Stimulated activated naive CD8-positive, alpha-beta T cell treated with anti-CD3 and anti-CD28 coated beads, Interleukin-15, Interleukin-2, amounts not matched to agents 100 U/mL and 50 U/mL, for 24 hours (primary cell): ENCODE results near the gene GRIK1.
"Not testable (repeated sequence)": the region's sequence is repeated elsewhere in the genome, so short reads cannot be mapped to it uniquely, and the experiment has no call there.

Experiments
- ATAC-seq: fragments of 150-1000 bp; cut with Tn5 transposase; one replicate; pipeline ENCODE4 v1.10.0; 2021
- DNase-seq: peaks from one replicate; pipeline ENCODE4 v3.0.0; 2021

Gene GRIK1

DNA sequence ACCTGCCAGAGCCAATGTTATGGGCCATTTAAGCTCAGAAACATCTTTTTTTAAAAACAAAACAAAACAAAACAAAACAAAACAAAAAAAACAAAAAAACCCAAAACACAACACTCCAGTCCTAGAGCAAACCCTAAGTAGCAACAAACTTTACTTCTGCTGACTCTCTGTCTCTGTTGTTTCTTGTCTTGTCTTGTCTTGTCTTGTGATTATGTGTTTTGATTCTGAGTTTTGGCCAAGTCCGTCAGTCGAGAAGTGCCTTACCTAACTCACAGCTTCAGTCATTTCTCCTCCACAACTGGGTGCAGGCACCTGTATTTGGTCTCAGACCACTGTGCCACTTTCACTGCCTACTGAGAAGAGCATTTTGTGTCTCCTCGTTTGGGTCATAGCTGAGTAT, 333.2 kb downstream of the GRIK1 start:
- ATAC-seq = no peak
- DNase-seq = no peak

DNA sequence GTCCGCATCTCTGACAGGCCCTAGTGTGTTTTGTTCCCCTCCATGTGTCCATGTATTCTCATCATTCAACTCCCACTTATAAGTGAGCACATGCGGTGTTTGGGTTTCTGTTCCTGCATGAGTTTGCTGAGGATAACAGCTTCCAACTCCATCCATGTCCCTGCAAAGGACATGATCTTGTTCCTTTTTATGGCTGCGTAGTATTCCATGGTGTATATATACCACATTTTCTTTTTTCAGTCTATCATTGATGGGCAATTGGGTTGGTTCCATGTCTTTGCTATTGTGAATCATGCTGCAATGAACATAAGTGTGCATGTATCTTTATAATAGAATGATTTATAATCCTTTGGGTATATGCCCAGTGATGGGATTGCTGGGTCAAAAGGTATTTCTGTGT, 334.6 kb downstream of the GRIK1 start:
- not testable (repeated sequence) for ATAC-seq

DNA sequence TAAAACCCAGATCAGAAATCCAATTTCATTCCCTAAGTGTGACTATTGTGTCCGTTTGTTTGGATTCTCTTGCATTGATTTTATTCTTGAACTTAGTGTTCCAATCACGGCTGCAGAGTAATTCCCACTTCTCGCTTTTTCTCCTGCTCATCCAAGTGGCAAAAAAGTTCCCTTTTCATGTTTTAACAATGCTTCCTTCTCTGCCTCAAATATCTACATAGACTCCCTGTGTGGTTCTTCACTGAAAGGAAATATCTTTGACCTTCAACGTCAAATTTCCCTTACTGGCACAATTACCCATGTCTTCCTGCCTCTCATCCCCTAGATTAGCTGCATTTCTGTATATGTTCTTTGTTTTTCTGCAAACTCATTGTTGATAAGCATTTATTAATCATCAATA, 335.7 kb downstream of the GRIK1 start:
- no peak for DNase-seq
- no peak for ATAC-seq

More for the DNA sequence above, 334.6 kb downstream of the GRIK1 start:
- DNase-seq = not testable (repeated sequence)

DNA sequence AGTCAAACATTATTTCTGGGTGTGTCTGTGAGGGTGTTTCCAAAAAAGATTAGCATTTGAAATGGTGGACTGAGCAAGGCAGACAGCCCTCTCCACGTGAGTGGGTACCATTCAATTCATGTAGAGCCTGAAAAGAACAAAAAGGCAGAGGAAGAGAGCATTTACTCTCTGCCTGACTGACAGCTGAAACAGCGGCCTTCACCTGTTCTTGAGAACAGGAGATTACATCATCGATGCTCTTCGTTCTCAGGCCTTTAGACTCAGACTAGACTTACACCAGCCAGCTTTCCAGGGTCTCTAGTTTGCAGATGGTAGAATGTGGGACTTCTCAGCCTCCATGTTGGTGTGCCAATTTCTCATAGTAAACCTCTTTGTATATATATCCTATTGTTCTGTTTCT, 338.7 kb downstream of the GRIK1 start:
- DNase-seq = no peak
- ATAC-seq = no peak

DNA sequence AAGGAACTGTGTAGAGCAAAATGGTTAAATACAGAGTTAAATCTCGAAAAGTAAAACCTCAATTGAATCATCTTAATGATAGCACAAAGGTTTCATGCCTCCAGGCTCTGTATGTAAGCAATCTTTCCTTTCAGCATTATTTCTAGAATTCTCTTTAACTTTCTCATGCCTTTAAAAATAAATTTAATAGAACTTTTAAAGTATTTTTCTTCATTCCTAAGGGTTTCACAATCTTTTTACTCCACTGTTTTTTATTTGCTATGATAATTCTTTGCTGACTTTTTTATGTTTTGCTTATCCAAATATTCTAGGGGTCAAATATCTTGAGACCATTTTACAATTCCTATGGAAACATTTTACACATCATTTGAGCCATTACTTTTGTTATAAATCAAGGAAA, 353.1 kb downstream of the GRIK1 start:
- DNase-seq (no peak), ATAC-seq (no peak)

DNA sequence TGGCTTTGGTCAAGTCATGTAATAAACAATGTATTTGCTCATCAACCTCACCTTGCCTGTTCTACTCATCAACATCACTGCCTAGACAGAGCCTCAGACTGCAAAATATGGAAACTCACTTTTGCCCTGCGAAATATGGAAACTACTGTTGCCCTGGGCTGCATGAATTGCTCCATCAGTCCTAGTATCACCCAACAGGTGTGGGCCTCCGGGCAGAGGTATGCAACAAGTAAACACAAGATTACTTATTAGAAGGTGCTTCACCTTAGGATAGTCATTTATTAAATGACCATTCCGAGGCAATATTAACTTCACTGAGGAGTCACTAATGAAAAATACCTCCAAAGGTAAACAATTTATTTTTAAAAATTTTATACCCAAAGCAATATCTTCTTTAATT, 354.3 kb downstream of the GRIK1 start:
- DNase-seq = no peak
- no peak for ATAC-seq

DNA sequence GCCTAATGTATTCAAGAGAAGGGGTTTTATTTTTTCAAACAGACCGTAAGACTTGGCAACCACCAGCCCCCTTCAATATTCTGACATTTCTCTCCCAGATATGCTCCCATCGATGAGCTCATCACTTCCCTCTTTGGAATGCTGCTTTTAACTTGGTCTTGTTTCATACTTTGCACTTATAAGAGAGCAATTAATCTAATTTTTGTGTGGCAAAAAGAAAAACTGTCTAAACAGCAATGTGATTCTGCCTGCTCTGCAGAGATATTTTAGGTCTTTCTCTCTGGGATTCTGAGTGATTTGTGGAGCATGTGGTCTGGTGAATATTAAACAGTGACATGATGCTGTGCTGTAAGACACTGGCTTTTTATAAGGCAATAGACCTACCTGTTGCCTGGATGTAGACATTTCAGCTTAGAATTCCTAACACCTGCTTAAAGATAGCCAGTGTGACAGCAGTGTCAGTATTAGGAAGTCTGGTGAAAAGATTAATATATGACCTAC, 356.3 kb downstream of the GRIK1 start:
- DNase-seq (no peak), ATAC-seq (no peak)

DNA sequence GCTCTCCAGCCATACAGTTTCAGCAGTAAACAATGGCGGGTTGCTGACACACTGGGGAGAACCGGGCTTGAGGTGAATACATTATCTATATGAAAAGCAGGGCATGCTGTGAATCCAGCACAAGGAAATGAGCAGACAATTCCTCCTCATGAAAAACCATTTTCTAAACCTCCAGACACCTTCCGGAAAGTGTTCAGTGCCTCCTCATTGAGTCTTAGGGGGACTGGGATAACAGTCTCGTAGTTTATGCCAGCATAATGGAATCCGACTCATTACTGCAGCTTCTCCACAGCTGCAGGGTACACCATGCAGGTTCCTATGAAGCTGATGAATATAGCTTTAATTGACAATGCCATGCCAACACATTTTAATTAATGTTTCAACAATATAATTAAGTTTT, 356.9 kb downstream of the GRIK1 start:
- ATAC-seq (no peak), DNase-seq (no peak)

DNA sequence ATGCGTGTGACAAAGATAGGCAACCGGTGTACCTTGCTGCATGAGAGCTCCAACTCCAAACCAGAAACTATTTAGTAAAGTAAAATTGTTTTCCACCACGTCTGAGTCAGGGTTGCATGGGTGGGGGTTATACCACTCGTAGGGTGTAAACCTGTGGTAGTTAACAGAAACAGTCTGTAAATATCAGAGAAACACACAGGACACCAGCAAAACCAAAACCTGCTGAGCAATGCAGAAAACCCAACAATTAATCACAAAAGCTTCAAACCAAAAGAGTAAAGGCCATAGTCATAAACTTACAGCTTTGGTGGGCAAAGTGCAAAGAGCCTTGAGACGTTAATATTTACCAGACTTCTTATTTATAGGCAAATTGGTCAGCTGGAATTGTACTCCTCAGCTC, 358.4 kb downstream of the GRIK1 start:
- no peak for DNase-seq
- ATAC-seq = no peak

DNA sequence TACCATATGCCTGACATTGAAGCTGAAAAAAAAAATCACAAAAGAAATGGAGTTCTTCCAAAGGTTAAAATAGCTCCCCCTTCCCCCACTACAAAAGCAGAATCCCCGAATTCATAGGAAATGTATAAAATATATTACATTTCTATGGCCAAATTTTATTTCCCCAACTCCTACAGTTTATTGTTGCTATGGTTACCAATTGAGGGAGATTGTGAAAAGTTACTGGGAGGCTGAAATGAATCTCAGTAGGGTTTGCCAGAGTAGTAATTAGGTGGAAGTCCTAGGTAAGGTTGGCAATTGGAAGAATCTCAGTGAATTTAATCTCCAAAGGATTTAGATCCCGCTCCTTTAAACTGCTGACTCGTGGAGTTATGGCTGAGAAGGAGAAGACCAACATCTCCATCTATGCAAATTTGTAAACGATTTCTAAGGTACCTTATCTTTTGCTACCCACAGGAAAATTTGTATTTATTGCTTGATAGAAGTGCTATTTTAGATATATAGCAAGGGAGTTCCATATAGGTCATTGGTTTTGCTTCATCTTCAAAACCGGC, 359.0 kb downstream of the GRIK1 start:
- ATAC-seq (no peak), DNase-seq (no peak)

DNA sequence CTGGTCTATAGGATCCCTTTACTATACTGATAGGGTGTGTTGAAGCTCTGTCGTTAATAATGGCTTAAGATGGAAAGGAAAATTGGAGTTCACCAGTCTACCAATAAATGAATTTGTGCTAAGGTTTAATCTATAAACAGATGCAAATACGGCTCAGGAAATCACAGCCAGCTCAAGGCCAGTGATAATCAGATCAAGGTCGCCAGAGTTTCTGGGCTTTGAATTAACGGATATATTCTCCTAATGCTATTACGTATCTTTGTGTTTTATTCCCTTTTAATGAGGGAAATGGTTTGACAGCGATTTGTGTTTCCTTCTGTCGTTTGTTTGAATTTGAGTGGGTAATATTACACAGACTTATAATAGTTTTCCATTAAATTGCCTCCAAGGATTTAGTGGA, 361.5 kb downstream of the GRIK1 start:
- DNase-seq = no peak
- ATAC-seq = no peak

DNA sequence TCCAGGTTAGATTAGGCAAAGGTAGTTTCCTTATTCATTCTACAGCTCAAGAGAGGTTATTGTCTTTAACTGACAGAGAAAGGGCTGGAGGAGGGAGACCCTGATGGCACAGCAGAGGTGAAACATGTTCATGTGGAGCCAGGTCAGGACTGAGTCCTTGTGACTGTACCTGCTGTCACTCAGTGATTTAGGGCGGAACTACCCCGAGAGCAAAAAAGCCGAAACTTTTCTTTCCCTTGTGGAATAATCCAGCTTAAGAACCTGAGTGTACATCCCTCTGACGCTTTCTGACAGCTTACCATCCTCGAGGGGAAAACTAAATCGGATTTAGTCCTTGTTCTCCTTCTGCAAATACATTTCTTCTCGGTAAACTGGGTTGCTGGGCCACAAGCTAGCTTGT, 367.8 kb downstream of the GRIK1 start:
- no peak for DNase-seq
- ATAC-seq = no peak

DNA sequence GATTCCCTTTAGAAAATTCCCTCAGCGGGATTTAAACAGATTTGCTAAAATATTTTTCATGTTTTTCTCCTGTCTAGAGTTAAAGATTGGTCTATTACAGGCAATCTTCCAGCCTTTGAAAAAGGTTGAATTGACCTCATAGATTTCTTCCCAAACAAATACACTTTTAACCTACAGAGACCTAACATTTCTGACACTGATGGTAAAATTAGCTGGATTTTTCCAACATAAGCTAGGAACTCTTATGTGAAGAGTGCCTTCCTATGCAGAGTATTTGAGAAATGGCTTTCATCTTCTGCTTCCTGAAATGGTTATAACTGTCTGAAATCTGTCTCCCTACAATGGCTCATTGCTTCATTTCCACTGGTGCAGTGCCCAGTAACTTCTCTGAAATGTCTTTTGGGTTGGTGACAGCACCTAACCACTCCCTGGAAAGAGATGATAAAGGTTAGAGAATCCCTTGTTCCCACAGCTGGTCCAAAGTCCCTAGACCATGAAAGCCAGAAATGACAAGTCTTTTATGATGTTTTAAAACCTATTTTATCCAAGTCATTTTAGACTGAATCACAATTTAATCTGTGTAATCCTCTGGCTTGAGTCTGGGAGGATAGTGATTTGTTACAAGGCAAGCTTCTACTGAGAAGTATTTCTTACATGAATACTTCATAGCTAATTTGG, 371.6 kb downstream of the GRIK1 start:
- ATAC-seq = no peak
- DNase-seq = no peak

DNA sequence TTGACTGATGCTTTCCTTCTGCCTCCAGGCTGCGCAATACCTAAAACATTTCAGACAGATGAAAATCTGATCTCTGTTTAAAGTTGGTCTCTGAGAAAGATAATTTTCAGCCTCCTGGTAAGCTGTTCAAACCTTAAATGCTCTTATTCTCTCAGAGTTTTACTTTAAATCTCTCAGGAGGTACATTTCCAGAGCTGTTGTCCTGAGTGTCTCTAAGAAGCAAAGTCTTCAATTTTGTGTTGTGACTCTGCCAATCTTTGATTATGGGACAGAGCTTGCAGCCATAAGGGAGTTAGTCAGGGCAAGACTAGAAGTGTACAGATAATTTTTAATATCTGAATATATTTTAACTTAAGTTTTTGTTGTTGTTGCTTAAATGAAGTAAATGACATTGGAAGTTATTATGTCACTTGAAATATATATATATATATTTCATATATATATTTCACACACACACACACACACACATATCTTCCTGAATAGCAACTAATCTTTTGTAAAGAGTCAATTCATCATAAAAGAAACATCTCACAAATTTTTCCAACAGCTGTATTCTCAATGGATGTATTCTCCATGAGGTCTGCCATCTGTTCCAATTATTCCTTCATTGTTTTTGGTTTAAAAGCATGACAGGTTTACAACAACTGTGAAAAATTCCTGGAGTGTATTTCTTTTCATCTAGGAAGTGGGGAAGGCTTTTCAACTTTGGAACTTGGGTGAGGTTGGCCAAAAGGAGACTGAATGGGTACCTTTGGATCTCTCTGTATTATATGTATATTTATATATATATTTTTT, 381.7 kb downstream of the GRIK1 start:
- DNase-seq = no peak
- no peak for ATAC-seq

DNA sequence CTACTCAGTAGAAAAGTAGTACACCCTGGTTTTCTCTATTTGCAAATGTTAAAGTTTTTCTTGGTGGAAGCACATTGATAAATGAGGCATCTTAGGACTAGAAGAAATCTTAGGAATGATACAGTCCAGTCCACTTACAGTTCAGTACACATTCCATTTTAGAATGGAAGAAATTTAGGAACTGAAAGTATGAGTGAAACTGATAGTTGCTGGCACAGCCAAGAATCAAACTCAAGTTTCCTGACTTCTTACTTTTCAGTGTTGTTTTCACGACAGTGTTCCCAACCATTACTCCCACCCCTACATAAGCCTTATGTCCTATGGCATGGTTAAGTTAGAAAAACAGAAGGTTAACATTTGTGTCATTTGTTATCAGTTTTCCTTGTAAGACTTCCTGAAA, 382.6 kb downstream of the GRIK1 start:
- no peak for ATAC-seq
- DNase-seq = no peak

DNA sequence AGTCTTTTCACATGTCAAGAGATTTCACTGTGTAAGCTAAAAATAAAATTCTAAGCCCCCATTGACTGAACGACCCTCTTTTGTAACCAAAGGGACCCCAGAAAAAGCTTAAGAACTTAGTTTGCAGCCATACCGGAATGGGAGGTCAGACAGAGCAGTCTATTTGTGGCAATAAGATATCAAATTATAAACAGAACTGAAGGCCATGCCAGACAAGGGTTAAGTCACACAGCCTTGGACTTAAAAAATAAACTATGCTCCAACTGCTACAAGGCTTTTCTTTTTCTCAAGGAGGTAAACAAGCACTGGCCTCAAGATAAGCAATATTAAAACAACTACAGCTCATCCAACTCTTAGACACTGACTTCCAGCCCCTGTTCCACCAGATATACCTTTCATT, 384.2 kb downstream of the GRIK1 start:
- ATAC-seq = no peak
- no peak for DNase-seq

DNA sequence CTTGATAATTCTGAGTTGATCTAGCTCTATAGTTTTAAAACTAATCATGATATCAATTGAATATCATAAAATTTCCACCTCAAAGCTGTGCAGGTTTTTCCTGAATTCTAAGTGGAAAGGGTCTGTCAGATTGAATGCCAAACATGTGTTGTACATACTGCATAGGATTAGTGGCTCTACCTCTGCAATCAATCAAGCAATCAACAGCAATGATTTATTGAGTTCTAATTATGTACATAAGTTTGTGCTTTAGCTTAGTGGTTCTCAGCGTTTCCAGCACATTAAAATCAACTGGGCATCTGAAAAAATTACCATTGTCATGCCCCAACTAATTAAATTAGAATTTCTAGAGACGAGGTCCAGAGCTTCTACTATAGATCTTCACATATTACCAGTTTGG, 389.6 kb downstream of the GRIK1 start:
- ATAC-seq (no peak), DNase-seq (no peak)

DNA sequence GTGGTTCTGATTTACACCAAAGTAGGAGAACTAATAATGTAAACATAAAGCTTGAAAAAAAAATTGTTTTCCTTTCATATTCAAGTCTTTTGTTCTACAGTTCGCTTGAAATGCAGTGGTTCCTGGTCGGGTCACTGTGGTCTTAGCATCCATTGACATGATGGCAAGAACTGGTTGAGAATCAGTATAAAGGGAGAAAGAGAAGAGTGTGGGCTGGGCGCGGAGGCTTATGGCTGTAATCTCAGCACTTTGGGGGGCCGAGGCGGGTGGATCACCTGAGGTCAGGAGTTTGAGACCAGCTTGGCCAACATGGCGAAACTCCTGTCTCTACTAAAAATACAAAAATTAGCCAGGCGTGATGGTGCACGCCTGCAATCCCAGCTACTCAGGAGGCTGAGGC, 390.2 kb downstream of the GRIK1 start:
- no peak for DNase-seq

DNA sequence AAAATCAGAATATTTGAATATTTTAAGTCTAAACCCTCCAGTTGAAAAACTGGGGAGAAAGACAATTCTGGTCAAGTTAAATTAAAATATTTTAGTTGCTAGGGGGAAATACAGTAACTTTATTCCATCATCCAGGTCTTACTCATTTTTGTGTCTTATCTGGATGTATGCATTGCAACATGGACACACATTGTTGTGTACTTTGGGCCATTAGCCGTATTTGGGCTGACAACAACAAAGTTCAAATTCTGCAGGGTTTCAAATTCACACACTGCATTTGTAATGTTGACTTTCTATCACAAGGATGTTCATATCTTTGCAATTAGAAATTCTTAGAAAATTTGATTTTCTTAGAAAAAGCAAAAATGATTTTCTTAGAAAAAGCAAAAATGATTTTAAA, 391.8 kb downstream of the GRIK1 start:
- ATAC-seq = no peak
- no peak for DNase-seq

More for the DNA sequence above, 390.2 kb downstream of the GRIK1 start:
- no peak for ATAC-seq

DNA sequence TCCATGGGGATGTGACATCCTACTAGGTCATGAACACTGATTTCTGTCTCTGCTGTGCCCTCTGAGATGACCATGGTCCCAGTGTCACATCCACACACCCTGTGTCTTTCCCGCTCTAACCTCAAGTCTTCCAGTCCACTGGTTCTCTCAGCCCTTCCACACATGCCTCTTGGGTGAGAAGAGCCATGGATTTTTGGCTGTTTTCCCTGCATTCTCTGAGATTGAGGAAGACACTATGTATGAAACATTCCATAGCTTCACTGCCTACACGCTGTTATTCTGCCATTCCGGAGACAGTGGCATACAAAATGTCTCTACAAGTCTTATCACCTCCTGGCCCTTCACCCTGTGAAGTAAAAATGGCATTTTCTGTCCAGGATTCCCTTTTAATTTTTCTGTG, 393.7 kb downstream of the GRIK1 start:
- ATAC-seq = no peak
- no peak for DNase-seq

DNA sequence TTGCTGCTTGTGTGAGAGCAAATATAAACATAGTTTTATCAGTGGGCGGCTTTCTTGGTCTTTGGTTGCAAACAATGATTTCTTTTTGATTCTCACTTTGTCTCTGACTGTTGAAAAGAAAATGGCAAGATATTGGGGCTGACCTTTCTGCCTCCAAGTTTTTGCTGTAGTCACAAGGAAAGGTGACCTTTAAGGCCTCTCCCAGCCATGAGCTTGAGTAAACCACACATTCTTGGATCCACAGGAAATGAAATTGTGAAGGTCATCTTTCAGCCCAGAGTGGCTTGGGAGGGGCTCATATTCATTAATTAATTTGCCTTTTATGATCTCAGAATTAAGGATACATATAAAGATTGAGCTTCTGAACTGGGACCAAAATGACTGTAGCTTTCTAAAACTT, 399.5 kb downstream of the GRIK1 start:
- DNase-seq = no peak
- no peak for ATAC-seq

DNA sequence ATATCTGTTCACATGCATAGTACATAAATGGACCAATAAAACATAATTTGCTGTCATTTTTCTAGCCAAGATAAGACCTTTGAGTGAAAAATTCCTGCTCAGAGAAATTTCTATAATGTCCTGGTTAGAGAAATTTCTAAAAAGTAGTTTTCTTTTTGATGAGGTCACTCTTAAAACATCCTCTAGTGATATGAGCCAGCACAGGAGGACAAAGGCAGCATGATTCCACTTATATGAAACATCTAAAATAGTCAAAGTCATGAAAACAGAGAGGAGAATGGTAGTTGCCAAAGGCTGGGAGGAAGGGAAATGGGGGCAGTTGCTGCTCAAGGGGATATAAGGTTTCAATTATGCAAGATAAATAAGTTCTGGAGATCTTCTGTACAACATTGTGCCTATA, 401.7 kb downstream of the GRIK1 start:
- DNase-seq (no peak), ATAC-seq (no peak)

DNA sequence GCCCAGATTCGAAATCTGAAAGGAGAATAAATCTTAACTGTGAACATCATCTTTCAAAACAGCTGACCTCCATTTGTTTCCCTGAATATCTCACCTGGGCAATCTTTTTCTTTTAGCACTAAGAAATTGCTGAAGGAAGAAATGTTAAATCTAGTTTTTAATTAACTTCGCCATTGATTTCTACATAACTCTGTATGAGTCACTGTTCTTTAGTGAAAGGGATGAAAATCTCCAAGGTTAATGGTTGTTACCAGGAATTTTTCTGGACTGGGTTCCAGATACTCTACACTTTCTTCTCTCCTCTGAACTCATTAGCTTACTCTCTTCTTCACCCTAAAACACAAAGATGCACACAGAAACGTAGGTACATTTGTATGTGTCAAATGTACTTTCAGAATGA, 405.3 kb downstream of the GRIK1 start:
- DNase-seq = no peak
- no peak for ATAC-seq

DNA sequence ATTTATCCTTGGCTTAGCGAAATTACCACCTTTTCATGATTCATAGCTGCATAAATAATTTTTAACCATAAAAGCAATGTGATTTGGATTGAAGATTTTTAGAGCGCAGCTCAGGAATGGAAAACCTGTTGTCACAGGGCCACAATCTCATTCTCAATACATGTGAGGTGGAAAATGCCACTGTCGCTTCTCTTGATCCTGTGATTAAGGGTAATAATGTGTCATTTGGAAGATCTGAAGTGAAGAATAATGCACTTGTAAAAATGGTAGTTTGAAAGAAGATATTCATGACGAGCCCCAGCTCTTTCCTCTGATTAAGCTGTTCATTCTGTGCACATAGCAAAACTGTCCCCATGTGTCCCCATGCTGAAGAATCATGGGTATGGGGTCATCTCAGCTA, 410.7 kb downstream of the GRIK1 start:
- no peak for DNase-seq
- no peak for ATAC-seq
